ENCODE results near the gene RPS21.

DNA sequence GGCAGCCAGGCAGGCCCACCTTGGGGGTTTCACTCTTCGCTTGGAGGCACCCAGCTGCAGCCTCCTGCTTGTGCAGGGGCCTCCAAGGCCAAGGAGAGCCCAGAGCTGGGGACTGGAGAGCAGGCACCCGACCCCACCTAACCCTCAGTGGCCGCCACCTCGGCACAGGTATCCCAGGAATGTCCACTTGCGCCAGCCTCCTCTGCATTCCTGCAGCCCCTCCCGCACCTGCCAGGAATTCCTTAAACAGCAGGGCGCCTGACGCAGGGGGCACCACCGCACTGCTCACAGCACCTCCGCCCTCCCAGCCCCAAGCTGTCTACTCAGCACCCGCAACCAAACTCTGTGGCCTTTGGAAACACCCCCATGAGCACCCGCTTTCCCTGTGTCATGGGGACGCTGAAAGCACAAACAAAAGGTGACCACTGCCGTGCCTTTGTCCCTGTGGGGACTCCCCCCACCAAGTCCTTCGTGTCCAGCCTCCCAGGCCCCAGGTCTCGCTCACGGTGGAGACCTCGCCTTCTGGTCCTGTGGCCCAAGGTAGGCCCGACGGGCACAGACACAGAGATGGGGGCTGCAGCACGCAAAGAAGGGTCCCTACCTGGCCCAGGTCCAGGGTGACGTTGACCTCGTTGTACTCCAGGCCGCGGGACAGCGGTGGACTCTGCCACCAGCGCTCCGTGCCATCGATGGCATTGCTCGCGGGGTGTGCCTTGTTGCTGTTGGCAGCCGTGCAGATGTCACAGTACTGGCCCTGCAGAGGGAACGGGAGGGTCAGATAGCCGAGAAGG, 24.9 kb upstream of the RPS21 start:
- TF ChIP-seq, protein P1, sequence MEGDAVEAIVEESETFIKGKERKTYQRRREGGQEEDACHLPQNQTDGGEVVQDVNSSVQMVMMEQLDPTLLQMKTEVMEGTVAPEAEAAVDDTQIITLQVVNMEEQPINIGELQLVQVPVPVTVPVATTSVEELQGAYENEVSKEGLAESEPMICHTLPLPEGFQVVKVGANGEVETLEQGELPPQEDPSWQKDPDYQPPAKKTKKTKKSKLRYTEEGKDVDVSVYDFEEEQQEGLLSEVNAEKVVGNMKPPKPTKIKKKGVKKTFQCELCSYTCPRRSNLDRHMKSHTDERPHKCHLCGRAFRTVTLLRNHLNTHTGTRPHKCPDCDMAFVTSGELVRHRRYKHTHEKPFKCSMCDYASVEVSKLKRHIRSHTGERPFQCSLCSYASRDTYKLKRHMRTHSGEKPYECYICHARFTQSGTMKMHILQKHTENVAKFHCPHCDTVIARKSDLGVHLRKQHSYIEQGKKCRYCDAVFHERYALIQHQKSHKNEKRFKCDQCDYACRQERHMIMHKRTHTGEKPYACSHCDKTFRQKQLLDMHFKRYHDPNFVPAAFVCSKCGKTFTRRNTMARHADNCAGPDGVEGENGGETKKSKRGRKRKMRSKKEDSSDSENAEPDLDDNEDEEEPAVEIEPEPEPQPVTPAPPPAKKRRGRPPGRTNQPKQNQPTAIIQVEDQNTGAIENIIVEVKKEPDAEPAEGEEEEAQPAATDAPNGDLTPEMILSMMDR (IDR thresholded peaks at IDR 0.05; ENCODE audit: insufficient read depth, low read length, poor library complexity, severe bottlenecking) = no peak
- TF ChIP-seq EZH2phosphoT487 (conservative IDR thresholded peaks at IDR 0.05; ENCODE audit: low read length) = no peak
